GM10248 (cell line): ENCODE data around the gene FSTL4.

ENCODE experiments used
- CTCF ChIA-PET: fragments of 300-600 bp; sonication (Branson Sonifier 250); formaldehyde crosslinking; extraction: SDS; loops from one replicate; lab custom pipeline; 2021; ENCODE audit warnings: antibody characterized with exemption; lab: Yijun Ruan, JAX
- POLR2A ChIA-PET: fragments of 350-650 bp; sonication (Branson Sonifier 250); formaldehyde crosslinking; extraction: SDS; loops from one replicate; lab custom pipeline; 2020; ENCODE audit warnings: antibody characterized with exemption; lab: Yijun Ruan, JAX
- DNase-seq: peaks from one replicate; pipeline ENCODE4 v3.0.0; 2012; ENCODE audit errors: extremely low spot score
- TF ChIP-seq, protein P1 (sequence below): IDR thresholded peaks from 2 replicates; pipeline ENCODE4 v1.5.1; 2012; ENCODE audit warnings: mild to moderate bottlenecking, low read depth; ENCODE audit errors: extremely low read depth, missing control alignments, control extremely low read depth

Gene FSTL4

DNA sequence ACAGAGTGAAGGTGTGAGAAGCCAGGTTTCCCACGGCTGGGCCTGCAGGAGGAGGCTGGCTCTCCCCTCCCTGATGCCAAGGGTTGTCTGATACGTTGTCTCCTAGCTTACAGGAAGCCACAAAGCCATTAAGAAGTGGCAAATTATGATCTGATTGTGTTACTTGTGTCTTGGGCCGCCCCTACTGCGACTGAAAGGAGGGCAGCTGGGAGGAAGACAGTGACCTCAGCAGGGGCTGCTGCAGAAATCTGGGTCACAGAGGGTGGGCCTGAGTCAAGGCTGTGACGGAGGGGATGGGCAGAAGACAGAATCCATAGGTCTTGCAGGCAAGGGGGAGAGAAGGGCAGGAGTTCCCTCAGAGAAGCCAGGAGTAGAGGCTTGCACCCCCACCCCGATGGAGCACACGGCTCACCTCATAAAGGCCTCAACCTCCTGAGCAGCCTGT, 145.0 kb downstream of the FSTL4 start:
- ChIA-PET POLR2A (no interaction called here), CTCF (interaction anchor here (1.2 to 2.8 kb wide), 2 partner anchors 9 to 44 kb away, joined by 3 to 11 read pairs; no protein-coding TSS in a partner anchor)
- TF ChIP-seq, protein P1, sequence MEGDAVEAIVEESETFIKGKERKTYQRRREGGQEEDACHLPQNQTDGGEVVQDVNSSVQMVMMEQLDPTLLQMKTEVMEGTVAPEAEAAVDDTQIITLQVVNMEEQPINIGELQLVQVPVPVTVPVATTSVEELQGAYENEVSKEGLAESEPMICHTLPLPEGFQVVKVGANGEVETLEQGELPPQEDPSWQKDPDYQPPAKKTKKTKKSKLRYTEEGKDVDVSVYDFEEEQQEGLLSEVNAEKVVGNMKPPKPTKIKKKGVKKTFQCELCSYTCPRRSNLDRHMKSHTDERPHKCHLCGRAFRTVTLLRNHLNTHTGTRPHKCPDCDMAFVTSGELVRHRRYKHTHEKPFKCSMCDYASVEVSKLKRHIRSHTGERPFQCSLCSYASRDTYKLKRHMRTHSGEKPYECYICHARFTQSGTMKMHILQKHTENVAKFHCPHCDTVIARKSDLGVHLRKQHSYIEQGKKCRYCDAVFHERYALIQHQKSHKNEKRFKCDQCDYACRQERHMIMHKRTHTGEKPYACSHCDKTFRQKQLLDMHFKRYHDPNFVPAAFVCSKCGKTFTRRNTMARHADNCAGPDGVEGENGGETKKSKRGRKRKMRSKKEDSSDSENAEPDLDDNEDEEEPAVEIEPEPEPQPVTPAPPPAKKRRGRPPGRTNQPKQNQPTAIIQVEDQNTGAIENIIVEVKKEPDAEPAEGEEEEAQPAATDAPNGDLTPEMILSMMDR = no peak
- DNase-seq = no peak

DNA sequence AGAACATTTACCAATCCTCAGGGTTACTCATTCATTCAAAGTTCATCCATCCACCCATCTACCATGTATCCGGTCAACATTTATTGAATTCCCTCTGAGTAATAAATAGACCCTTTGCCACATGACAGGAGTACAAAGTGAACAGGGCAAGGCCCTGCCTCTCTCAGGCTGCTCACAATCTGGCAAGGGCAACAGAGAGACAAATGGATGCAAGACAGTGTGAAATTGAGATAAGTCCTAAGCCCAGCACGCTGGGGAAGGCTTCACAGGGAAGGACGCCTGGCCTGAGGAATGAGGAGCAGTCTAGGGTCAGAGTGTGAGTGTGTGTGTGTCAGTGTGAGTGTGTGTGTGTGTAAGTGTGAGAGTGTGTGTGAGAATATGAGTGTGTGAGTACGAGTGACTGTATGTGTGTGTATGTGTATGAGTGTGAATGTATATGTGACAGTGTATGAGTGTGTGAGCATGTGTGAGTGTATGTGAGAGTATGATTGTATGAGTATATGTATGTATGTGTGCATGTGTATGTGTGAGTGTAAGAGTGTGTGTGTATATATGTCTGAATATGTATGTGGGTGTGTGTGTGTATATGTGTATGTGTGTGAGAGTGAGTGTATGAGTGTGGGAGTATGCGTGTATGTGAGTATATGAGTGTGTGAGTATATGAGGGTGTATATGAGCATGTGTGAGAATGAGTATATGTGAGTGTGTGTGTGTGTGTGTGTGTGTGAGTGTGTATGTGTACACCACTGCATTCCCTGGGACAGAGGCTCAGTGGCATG, 145.6 kb downstream of the FSTL4 start:
- CTCF ChIA-PET = interaction anchor here (2.8 kb wide), 1 partner anchor 44 kb away, joined by 11 read pairs; no protein-coding TSS in a partner anchor
- no peak for DNase-seq
- POLR2A ChIA-PET = no interaction called here
- TF ChIP-seq, protein P1 = no peak

DNA sequence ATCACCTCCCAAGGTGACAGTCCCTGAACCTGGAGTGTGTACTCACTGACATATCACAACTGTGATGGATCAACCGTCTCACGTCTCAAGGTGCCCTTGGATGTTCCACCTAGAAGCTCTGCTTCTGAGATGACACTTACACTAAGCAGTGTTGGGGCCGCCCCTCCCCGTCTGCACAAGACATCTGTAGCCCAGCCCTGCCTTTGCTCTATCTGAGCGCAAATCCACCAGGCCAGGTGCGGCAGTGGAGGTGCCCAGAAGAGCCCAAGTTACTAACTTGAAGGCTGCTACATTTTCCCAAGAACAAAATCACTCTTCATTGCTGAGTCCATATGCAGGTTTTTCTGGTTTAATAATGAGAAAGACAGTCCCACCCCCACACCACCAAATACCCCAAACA, 148.3 kb downstream of the FSTL4 start:
- TF ChIP-seq, protein P1 = no peak
- ChIA-PET CTCF (interaction anchor here (0.9 to 1.1 kb wide), 2 partner anchors 11 to 335 kb away, joined by 3 read pairs; no protein-coding TSS in a partner anchor), POLR2A (no interaction called here)
- no peak for DNase-seq

DNA sequence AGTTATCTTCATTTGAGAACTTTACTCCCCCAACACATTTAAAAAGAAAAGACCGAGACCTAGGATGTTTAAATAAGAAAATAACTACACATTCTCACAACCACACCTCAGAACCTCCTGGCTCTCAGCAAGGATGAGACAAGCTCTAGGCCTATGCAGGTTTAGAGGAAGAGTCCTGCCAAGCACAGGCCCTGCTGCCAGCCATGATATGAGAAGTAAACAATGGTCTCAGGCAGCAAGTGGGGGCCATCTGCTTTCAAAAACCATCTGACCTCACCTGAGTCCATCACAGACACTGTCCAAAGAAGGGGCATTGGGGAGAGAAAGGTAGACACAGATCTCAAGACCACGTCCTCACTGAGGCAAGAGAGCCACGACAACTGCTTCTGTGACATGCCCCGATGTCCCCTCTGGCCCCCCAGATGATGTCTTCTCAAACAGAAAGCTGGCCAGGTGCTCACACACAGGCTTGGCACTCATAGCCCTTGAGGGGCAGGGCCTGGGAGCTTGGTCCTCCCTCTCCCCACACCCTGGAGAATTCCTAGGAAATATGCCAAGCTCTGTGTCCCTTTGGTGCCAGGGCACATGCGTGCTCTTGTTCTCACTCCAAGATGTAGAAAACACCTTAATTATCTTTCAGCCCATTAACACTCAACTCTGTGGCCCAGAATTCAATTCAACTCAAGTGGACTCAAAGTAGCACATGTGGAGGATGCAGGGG, 150.4 kb downstream of the FSTL4 start:
- no peak for DNase-seq
- POLR2A ChIA-PET = no interaction called here
- CTCF ChIA-PET = interaction anchor here (0.9 to 2.6 kb wide), 5 partner anchors 38 to 356 kb away, joined by 4 to 8 read pairs (median 7); no protein-coding TSS in a partner anchor
- TF ChIP-seq, protein P1 = no peak

DNA sequence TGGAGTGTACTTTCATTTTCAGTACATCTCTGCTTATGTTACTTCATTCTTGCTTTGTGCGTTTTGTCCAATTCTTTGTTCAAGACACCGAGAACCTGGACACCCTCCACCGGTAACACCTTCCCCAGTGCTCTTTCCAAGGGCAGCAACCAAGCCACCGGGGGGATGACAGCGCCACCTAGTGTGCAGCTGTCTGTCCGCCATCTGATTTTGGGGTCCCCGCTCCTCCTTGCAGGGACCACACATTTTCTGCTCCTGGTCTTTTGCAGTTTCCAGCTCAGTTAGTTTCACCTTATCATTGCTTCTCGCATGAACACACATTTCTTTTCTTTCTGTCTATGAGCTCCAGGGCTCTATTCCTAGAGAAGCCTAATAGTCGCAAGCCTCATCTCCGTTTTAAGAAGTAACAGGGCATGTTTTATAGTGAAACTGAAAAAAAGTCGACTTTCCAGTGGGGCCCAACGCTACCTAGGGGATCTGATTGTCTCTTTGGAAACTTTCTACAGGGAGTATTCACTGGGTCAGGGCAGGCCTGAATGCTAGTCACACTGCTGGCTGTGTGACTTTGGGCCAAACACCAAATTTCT, 152.1 kb downstream of the FSTL4 start:
- POLR2A ChIA-PET = no interaction called here
- DNase-seq = peak; percentile 61
- CTCF ChIA-PET = interaction anchor here (0.9 to 2.6 kb wide), 19 partner anchors 9 to 357 kb away, joined by 3 to 11 read pairs (median 5); no protein-coding TSS in a partner anchor
- TF ChIP-seq, protein P1 = peak; percentile 60
